ENCODE results near the gene RO60.

GRCh38 chr1:193090865-193091264, 31.5 kb downstream of the RO60 start:
- no peak for TF ChIP-seq POLR2AphosphoS5 (IDR thresholded peaks at IDR 0.05; ENCODE audit: low read depth, low read length)
- no peak for TF ChIP-seq CTCF (IDR thresholded peaks at IDR 0.05)
- TF ChIP-seq TCF7L2 (IDR thresholded peaks at IDR 0.05; ENCODE audit: low read depth, low read length) = no peak
- no peak for TF ChIP-seq REST (IDR thresholded peaks at IDR 0.05; ENCODE audit: insufficient read depth in 1 of 2, low read depth in 2 of 2, low read length in 1 of 2)
